HCT116 (cell line): Measurements from ENCODE around the gene EIF3A. TPM values are rescaled to one million over a fixed set of nuclear protein-coding genes. Genes with fewer than 3 reads are reported as not detected.

ENCODE experiments used
- ATAC-seq: fragments of 200-7000 bp; cut with Tn5 transposase; 2 replicates; pipeline ENCODE4 v1.9.1; 2020; ENCODE audit warnings: mild to moderate bottlenecking, moderate library complexity
- BruUV-seq: library from RNA; stranded (reverse); fragments of 400-500 nt; replicated peaks from 2 replicates; lab custom pipeline; 2021; lab: Mats Ljungman, UMichigan
- CTCF ChIA-PET: fragments of 300-600 bp; sonication (Branson Sonifier 250); formaldehyde crosslinking; loops from one replicate; lab custom pipeline; 2021; ENCODE audit warnings: antibody characterized with exemption; lab: Charles Lee
- POLR2A ChIA-PET: fragments of 300-600, 350-600 bp; sonication (Branson Sonifier 250); formaldehyde crosslinking; loops from one replicate; lab custom pipeline; 2021; ENCODE audit warnings: antibody characterized with exemption; lab: Charles Lee
- RAD21 ChIA-PET, 2 experiments: fragments of 300-600 bp; sonication (Branson Sonifier 250); formaldehyde crosslinking; loops; one replicate each; lab custom pipeline; 2023; ENCODE audit warnings: low total read pairs in 2 of 2; ENCODE audit not compliant: uncharacterized antibody in 2 of 2, unreplicated experiment in 2 of 2, low non-redundant PET in 1 of 2; lab: Charles Lee
- DNase-seq: peaks from one replicate; pipeline ENCODE4 v3.0.0-alpha.2; 2010; ENCODE audit warnings: low read depth, low spot score
- H2AFZ ChIP-seq: fragments of 200-600 bp; shearing (Covaris generic), sonication (generic); 2 replicates; pipeline ENCODE4 v1.6.1; 2017; ENCODE audit warnings: low read depth, mixed run types, mixed read lengths, antibody characterized with exemption, low read length; ENCODE audit not compliant: poor library complexity, severe bottlenecking
- H3K27ac ChIP-seq: 2 replicates; pipeline ENCODE4 v1.5.1; 2012; ENCODE audit warnings: low read depth, low read length
- H3K27me3 ChIP-seq: fragments of 200-600 bp; sonication (generic); 2 replicates; pipeline ENCODE4 v1.6.1; 2016; ENCODE audit warnings: mixed run types, low read length, mixed read lengths; ENCODE audit not compliant: insufficient read depth
- H3K36me3 ChIP-seq, 2 experiments: fragments of 200-500 bp in 1 of 2; fragments of 200-600 bp in 1 of 2; sonication (Bioruptor generic) in 1 of 2; sonication (generic) in 1 of 2; 2 replicates each; pipeline versions ENCODE4 v1.5.1 to v1.6.1; 2014 to 2016; ENCODE audit warnings: low read length in 2 of 2, inconsistent platforms in 1 of 2, mixed read lengths in 1 of 2, mixed run types in 1 of 2; ENCODE audit not compliant: insufficient read depth in 2 of 2, control insufficient read depth in 1 of 2
- H3K4me1 ChIP-seq, 2 experiments: fragments of 200-600 bp in 1 of 2; sonication (generic) in 1 of 2; 2 replicates each; pipeline versions ENCODE4 v1.5.1 to v1.6.1; 2012 to 2017; ENCODE audit warnings: low read length in 2 of 2, inconsistent platforms in 1 of 2, mild to moderate bottlenecking in 1 of 2, mixed read lengths in 1 of 2, mixed run types in 1 of 2, moderate library complexity in 1 of 2; ENCODE audit not compliant: insufficient read depth in 2 of 2, control insufficient read depth in 1 of 2
- H3K4me2 ChIP-seq: fragments of 200-600 bp; sonication (generic); 2 replicates; pipeline ENCODE4 v1.6.1; 2017; ENCODE audit warnings: mixed run types, low read length, mixed read lengths
- H3K4me3 ChIP-seq, 2 experiments: fragments of 200-600 bp in 1 of 2; sonication (generic) in 1 of 2; replicated peaks in 1 of 2; 2 replicates each; pipeline ENCODE4 v1.5.1; 2011 to 2016; ENCODE audit warnings: low read length in 2 of 2, control low read depth in 1 of 2, low read depth in 1 of 2, mild to moderate bottlenecking in 1 of 2, mixed read lengths in 1 of 2, mixed run types in 1 of 2
- H3K79me2 ChIP-seq: fragments of 200-600 bp; sonication (generic); 2 replicates; pipeline ENCODE4 v1.6.1; 2017; ENCODE audit warnings: mild to moderate bottlenecking, mixed run types, low read length, moderate library complexity, mixed read lengths; ENCODE audit not compliant: insufficient read depth
- H3K9ac ChIP-seq: fragments of 200-600 bp; sonication (generic); 2 replicates; pipeline ENCODE4 v1.6.1; 2016; ENCODE audit warnings: low read length, mixed read lengths
- H3K9me2 ChIP-seq: fragments of 200-600 bp; sonication (generic), shearing (Covaris generic); 2 replicates; pipeline ENCODE4 v1.6.1; 2017; ENCODE audit warnings: mixed run types, mild to moderate bottlenecking, moderate library complexity; ENCODE audit not compliant: insufficient read depth
- H3K9me3 ChIP-seq, 2 experiments: fragments of 200-500 bp in 1 of 2; fragments of 200-600 bp in 1 of 2; sonication (Bioruptor generic) in 1 of 2; sonication (generic) in 1 of 2; 2 replicates each; pipeline ENCODE4 v1.6.1; 2014 to 2017; ENCODE audit warnings: low read length in 2 of 2, mixed read lengths in 2 of 2, inconsistent platforms in 1 of 2, low read depth in 1 of 2, mild to moderate bottlenecking in 1 of 2, mixed run types in 1 of 2, moderate library complexity in 1 of 2; ENCODE audit not compliant: control insufficient read depth in 1 of 2, insufficient read depth in 1 of 2
- H4K20me1 ChIP-seq: fragments of 200-600 bp; sonication (generic), shearing (Covaris generic); 2 replicates; pipeline ENCODE4 v1.6.1; 2017; ENCODE audit warnings: mixed run types, mild to moderate bottlenecking, moderate library complexity; ENCODE audit not compliant: insufficient read depth
- ATF3 ChIP-seq: IDR thresholded peaks from 2 replicates; pipeline ENCODE4 v1.6.1; 2012
- CBX3 ChIP-seq: IDR thresholded peaks from 2 replicates; pipeline ENCODE4 v1.6.1; 2012; ENCODE audit warnings: low read depth
- CEBPB ChIP-seq: IDR thresholded peaks from 2 replicates; pipeline ENCODE4 v1.6.1; 2012; ENCODE audit warnings: low read depth
- CTCF ChIP-seq, 3 experiments: fragments of 200-600 bp in 1 of 3; sonication (generic) in 1 of 3; IDR thresholded peaks in 2 of 3; conservative IDR thresholded peaks in 1 of 3; 2 replicates each; pipeline ENCODE4 v1.5.1; 2012 to 2017; ENCODE audit warnings: low read depth in 2 of 3, low read length in 2 of 3, antibody characterized with exemption in 1 of 3, borderline replicate concordance in 1 of 3, control low read depth in 1 of 3, mild to moderate bottlenecking in 1 of 3, mixed read lengths in 1 of 3, mixed run types in 1 of 3, moderate library complexity in 1 of 3; ENCODE audit not compliant: insufficient read depth in 1 of 3
- EGR1 ChIP-seq: IDR thresholded peaks from 2 replicates; pipeline ENCODE4 v1.6.1; 2012; ENCODE audit warnings: low read depth
- ELF1 ChIP-seq: IDR thresholded peaks from 2 replicates; pipeline ENCODE4 v1.6.1; 2012; ENCODE audit warnings: low read depth, borderline replicate concordance
- EZH2 ChIP-seq: fragments of 200-600 bp; sonication (generic); IDR thresholded peaks from 2 replicates; pipeline ENCODE4 v1.6.1; 2017; ENCODE audit warnings: antibody characterized with exemption, mixed run types
- EZH2phosphoT487 ChIP-seq: fragments of 200-600 bp; IDR thresholded peaks from 2 replicates; pipeline ENCODE4 v1.6.1; 2018; ENCODE audit warnings: antibody characterized with exemption, borderline replicate concordance
- JUND ChIP-seq: IDR thresholded peaks from 2 replicates; pipeline ENCODE4 v1.6.1; 2012
- POLR2A ChIP-seq: IDR thresholded peaks from 2 replicates; pipeline ENCODE4 v1.7.0; 2011; ENCODE audit warnings: borderline replicate concordance; ENCODE audit not compliant: insufficient read depth, insufficient read length; ENCODE audit errors: extremely low read depth
- POLR2AphosphoS5 ChIP-seq: IDR thresholded peaks from 2 replicates; pipeline ENCODE4 v1.6.1; 2011; ENCODE audit warnings: mild to moderate bottlenecking, low read depth, low read length, moderate library complexity
- SP1 ChIP-seq: IDR thresholded peaks from 2 replicates; pipeline ENCODE4 v1.6.1; 2012; ENCODE audit warnings: low read depth
- SRF ChIP-seq: IDR thresholded peaks from 2 replicates; pipeline ENCODE4 v1.6.1; 2012; ENCODE audit warnings: low read depth
- ZFX ChIP-seq: fragments of 450-650 bp; IDR thresholded peaks from 2 replicates; pipeline ENCODE4 v1.6.1; 2017
- ZNF274 ChIP-seq: fragments of 200-500 bp; sonication (Bioruptor generic); IDR thresholded peaks from 2 replicates; pipeline ENCODE4 v1.6.1; 2014; ENCODE audit warnings: mild to moderate bottlenecking, low read depth, low read length, inconsistent platforms
- intact Hi-C: fragments of 100-400 bp; cut with micrococcal nuclease; formaldehyde crosslinking; loops from 2 replicates; pipeline ENCODE4 v1.10.0; 2022
- total RNA-seq: library from RNA; stranded (reverse); gene quantifications from one replicate; pipeline ENCODE4 v1.2.1, GENCODE V29; 2021; ENCODE audit not compliant: unreplicated experiment
- TF ChIP-seq, protein P1 (sequence below): IDR thresholded peaks from 2 replicates; pipeline ENCODE4 v1.6.1; 2012; ENCODE audit warnings: low read depth

The EIF3A gene
- total RNA-seq, 1 experiment from 2014 or later, result 271 TPM

- TF ChIP-seq CTCF (IDR thresholded peaks at IDR 0.05 in 2 of 3, conservative IDR thresholded peaks at IDR 0.05 in 1 of 3; ENCODE audit: borderline replicate concordance in 1 of 3, insufficient read depth in 1 of 3, low read depth in 2 of 3, low read length in 2 of 3), result no peak
- no peak for TF ChIP-seq ZFX
- no peak for TF ChIP-seq ATF3
- TF ChIP-seq, all 23 proteins: peak for 0
Measured at GRCh38 chr10:118993214-118993613, 87.4 kb downstream of the EIF3A start (continued).

GRCh38 chr10:118992496-118992895, 88.1 kb downstream of the EIF3A start:
- POLR2A ChIA-PET, result no interaction called here
- RAD21 ChIA-PET, result no interaction called here
- CTCF ChIA-PET, result no interaction called here
- H3K4me2 ChIP-seq, result no peak overlapping the region
- BruUV-seq, result no TSS peak
- intact Hi-C loops, result no loop called here
- no peaks in the 10 kb centered on the region for H3K36me3 ChIP-seq
- DNase-seq, result no peak
- no peak overlapping the region for H2AFZ ChIP-seq
- H3K9me3 ChIP-seq, result no peaks in the 10 kb centered on the region
- no peak overlapping the region for H3K9ac ChIP-seq
- no peaks in the 10 kb centered on the region for H3K9me2 ChIP-seq
- H3K4me1 ChIP-seq, result no peaks in the 10 kb centered on the region
- TF ChIP-seq EGR1 (no peak), POLR2AphosphoS5 (no peak), CBX3 (no peak), EZH2phosphoT487 (no peak), ELF1 (no peak), CEBPB (no peak), EZH2 (no peak), JUND (no peak), SRF (no peak), ZNF274 (no peak), SP1 (no peak), POLR2A (no peak)
- TF ChIP-seq, protein P1, sequence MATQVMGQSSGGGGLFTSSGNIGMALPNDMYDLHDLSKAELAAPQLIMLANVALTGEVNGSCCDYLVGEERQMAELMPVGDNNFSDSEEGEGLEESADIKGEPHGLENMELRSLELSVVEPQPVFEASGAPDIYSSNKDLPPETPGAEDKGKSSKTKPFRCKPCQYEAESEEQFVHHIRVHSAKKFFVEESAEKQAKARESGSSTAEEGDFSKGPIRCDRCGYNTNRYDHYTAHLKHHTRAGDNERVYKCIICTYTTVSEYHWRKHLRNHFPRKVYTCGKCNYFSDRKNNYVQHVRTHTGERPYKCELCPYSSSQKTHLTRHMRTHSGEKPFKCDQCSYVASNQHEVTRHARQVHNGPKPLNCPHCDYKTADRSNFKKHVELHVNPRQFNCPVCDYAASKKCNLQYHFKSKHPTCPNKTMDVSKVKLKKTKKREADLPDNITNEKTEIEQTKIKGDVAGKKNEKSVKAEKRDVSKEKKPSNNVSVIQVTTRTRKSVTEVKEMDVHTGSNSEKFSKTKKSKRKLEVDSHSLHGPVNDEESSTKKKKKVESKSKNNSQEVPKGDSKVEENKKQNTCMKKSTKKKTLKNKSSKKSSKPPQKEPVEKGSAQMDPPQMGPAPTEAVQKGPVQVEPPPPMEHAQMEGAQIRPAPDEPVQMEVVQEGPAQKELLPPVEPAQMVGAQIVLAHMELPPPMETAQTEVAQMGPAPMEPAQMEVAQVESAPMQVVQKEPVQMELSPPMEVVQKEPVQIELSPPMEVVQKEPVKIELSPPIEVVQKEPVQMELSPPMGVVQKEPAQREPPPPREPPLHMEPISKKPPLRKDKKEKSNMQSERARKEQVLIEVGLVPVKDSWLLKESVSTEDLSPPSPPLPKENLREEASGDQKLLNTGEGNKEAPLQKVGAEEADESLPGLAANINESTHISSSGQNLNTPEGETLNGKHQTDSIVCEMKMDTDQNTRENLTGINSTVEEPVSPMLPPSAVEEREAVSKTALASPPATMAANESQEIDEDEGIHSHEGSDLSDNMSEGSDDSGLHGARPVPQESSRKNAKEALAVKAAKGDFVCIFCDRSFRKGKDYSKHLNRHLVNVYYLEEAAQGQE, result no peak
- no peaks in the 10 kb centered on the region for H3K27me3 ChIP-seq
- H4K20me1 ChIP-seq, result no peaks in the 10 kb centered on the region
- ATAC-seq, result no peak
- no peaks in the 10 kb centered on the region for H3K79me2 ChIP-seq
- H3K27ac ChIP-seq, result no peak overlapping the region
- no peak overlapping the region for H3K4me3 ChIP-seq
